Kidney epithelial cell (primary cell): ENCODE results near the gene MRPL45. TPM values are rescaled to one million over a fixed set of nuclear protein-coding genes. Genes with fewer than 3 reads are reported as not detected.
A peak's percentile ranks its signal among the peaks of the same experiment; 100 is the strongest.

Source experiments
- DNase-seq: peaks from one replicate; pipeline ENCODE4 v3.0.0-alpha.2; 2010; ENCODE audit warnings: low read depth
- H3K27me3 ChIP-seq: 2 replicates; pipeline ENCODE4 v1.6.0; 2011; ENCODE audit warnings: low read length; ENCODE audit not compliant: control insufficient read depth, insufficient read depth
- H3K36me3 ChIP-seq: 2 replicates; pipeline ENCODE4 v1.5.1; 2011; ENCODE audit warnings: low read length; ENCODE audit not compliant: control insufficient read depth, insufficient read depth
- H3K4me3 ChIP-seq: 2 replicates; pipeline ENCODE4 v1.5.1; 2011; ENCODE audit warnings: low read depth, mild to moderate bottlenecking, control low read depth, low read length
- CTCF ChIP-seq: IDR thresholded peaks from 2 replicates; pipeline ENCODE4 v1.5.1; 2011; ENCODE audit warnings: mild to moderate bottlenecking, moderate library complexity, low read length, control low read depth, inconsistent platforms; ENCODE audit not compliant: insufficient read depth, poor library complexity, severe bottlenecking
- total RNA-seq: library from RNA; depleted of rRNA; stranded (reverse); fragments of >200 nt; gene quantifications from 2 replicates; pipeline ENCODE4 v1.2.3, GENCODE V29; 2015

The MRPL45 gene
- total RNA-seq, 1 donor from 2014 or later: 48.3 TPM

GRCh38 chr17:38322156-38322779 lies 25.3 kb downstream of the MRPL45 start:
- H3K4me3 ChIP-seq: no peak overlapping the region
- no peaks in the 10 kb centered on the region for H3K27me3 ChIP-seq
- H3K36me3 ChIP-seq: no peaks in the 10 kb centered on the region
- DNase-seq: no peak
- TF ChIP-seq CTCF: peak; percentile 76

GRCh38 chr17:38322897-38323296 lies 25.9 kb downstream of the MRPL45 start:
- Histone ChIP-seq H3K36me3 (no peaks in the 10 kb centered on the region), H3K27me3 (no peaks in the 10 kb centered on the region), H3K4me3 (no peak overlapping the region)
- DNase-seq: no peak
- TF ChIP-seq CTCF: no peak

- no peak for TF ChIP-seq CTCF
- DNase-seq: no peak
- no peaks in the 10 kb centered on the region for H3K27me3 ChIP-seq
- H3K36me3 ChIP-seq: no peaks in the 10 kb centered on the region
- no peak overlapping the region for H3K4me3 ChIP-seq
Observed at GRCh38 chr17:38324141-38324697, 27.3 kb downstream of the MRPL45 start.

GRCh38 chr17:38324772-38325171 lies 27.8 kb downstream of the MRPL45 start:
- no peaks in the 10 kb centered on the region for H3K36me3 ChIP-seq
- no peak overlapping the region for H3K4me3 ChIP-seq
- TF ChIP-seq CTCF: no peak
- no peaks in the 10 kb centered on the region for H3K27me3 ChIP-seq
- no peak for DNase-seq

GRCh38 chr17:38325221-38325851 lies 28.4 kb downstream of the MRPL45 start:
- no peak for DNase-seq
- no peaks in the 10 kb centered on the region for H3K36me3 ChIP-seq
- H3K4me3 ChIP-seq: no peak overlapping the region

More at GRCh38 chr17:38325221-38325851, 28.4 kb downstream of the MRPL45 start:
- no peak for TF ChIP-seq CTCF
- no peaks in the 10 kb centered on the region for H3K27me3 ChIP-seq
